H4 (cell line): ENCODE measurements around the gene SETD7. TPM values are rescaled to one million over a fixed set of nuclear protein-coding genes. Genes with fewer than 3 reads are reported as not detected.
"Not testable (repeated sequence)": the region's sequence is repeated elsewhere in the genome, so short reads cannot be mapped to it uniquely, and the experiment has no call there.

Experiments used
- DNase-seq: peaks from one replicate; pipeline ENCODE4 v3.0.0-alpha.2; 2015; ENCODE audit warnings: low spot score
- total RNA-seq: library from RNA; depleted of rRNA; stranded (reverse); fragments of >200 nt; shearing (Covaris generic); gene quantifications from 2 replicates; pipeline ENCODE4 v1.2.3, GENCODE V29; 2014

The SETD7 gene
- total RNA-seq, 1 experiment from 2014 or later = 40.0 TPM

DNA sequence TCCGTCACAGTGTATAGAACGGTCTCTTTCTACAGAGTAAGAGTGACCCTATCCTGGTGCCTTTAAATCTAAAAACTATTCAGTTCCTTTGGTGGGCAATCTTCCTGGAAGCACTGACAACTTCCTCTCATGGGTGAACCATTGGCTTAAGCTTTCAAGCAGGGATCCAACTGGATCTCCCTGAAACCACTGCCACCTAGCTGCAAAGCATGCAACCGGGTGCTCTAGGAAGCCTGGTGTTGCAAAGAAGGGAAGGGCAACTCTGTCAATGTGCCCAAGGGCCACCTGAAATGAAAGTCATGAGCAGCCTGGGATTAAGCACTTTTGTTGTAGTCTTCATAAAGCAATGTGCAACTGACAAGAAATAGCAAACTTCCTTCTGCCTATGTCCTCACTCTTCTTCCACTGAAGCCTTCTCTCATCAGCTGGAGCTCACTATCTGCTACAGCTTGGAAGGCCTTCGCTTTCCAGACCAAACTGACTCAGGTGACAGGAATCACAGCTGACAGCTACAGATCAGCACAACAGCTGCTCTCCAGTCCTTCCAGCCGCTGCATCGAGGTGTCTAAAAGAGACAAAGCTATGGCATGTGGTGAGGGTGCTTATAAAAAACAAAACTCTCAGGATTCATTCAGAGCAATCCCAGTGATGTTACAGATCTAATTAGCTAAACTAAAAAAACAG, 46.1 kb downstream of the SETD7 start:
- DNase-seq = no peak

DNA sequence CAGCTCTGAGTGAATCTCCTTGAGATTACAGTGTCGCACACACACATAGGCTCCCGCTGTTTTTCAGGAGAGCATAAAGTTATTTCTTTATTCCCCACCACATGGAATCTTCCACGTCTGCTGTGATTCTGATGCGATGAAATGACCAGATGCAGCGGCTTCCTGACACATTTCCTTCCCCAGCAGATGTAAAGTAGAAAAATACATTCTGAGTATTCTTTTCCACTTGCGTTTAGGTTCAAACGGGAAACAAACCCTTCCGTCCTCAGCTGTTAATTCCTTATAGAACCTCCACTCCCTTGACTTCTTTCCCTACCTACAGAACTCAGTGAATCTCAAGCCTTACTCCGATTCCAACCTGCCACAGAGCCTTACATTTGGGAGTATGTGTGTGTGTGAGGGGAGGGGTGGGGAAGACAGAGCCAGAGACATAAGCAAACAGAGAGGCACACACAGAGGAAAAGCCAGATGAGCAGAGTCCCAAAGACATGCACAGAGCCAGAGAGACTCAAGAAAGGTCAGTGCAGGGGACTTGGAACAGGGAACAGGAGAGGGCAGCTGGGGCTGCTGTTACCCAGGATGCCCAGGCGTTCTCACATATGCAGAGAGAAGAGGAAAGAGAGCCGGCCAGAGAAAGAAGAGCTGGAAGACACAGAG, 47.3 kb downstream of the SETD7 start:
- no peak for DNase-seq

DNA sequence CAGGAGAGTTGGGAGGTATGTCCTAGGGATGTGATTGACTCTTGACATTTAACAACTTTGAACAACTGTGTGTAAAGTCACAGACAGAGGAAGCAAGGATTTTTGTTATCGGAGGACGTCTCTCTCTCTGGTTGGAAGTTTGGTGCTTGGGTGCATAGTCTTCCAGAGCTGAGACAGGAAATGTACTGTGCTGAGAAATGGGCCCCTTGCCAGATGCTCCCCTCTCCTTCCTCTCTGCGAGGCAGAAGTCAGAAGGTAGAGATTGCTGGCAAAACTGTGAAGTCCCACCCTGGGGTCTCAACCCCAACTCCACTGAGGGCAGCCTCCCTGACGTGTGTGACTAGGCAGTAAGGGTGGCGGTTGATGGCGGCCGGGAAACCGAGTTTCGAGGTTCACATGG, 49.2 kb downstream of the SETD7 start:
- DNase-seq = no peak

DNA sequence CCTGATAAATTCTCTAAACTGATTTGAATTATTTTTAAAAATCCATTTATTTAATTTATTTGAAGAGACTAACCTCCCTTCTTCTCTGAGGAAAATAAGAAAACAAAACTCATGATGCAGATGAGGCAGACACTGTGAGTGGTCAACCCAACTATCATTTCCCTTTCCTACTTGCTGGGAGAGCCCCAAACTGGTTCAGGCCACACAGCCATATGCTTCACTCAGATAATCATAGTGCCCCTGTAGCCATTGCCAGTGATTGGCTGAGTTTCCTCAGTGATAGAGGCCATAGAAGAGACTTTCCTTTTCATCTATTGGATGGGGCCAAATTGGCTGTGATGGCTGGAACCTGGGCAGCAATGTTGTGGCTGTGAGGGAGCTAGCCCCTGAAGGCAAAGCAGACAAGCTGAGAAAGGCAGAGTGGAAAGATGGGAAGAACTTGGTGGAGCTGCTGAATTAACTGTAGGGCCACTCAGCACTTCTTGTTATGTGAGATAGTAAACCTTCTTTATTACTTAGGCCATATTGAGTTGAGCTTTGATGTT, 52.3 kb downstream of the SETD7 start:
- DNase-seq = no peak

DNA sequence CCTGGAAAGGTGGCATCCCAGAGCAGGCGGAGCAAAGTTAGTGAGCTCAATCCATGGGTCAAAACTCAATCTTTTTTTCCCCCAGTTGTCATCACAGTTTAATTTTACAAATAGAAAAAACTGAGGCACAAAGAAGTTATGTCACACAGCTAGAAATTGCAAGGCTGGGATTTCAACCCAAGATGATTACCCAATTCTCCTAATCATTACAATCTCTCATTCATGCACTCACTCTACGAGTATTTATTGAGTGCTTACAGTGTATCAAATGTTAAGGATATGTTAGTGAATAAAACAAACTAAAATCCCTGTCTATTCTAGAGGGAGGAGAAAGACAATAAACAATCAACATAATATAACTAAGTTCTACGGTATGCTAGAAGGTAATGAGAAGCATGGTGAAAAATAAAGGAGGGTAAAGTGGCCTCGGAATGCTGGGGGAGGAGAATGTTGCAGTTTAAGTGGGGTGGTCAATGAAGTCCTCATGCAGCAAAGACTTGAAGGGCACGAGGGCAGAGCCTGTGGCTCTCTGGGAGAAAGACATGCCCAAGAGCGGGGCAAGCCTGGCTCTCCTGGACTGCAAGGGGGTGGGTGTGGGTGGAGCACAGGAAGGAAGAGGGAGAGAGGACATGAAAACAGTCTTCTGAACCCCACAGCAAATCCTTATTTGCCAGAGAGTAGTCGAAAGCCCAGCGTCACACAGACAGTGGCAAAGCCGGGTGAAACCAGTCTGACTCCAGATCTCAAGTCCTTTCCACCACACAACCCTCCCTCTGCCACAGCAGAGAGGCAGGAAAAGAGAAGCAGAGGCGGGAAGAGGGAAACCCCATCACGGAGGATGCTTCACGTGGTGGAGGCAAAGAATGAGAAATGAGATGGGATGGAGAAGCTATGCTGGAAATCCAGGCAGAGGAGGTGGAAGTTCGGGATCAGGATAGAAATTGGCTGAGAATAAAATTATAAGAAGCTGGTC, 53.8 kb downstream of the SETD7 start:
- DNase-seq = no peak

DNA sequence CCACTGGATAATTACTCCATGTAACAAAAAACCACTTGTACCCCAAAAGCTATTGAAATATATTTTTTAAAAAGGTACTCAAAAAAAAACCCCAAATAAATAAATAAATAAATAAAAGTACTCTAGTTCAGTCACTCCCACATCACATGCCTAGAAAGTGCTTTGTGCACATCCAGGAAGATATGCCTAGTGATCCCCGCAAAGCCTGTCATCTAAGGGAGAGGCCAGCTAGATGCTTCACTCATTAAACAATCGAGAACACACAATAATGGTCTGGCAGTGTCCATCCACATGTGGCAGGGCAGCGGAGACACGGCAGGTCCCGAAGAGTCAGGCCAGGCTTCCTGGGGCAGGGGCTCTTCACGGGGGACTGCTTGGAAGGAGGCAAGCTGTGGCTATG, 54.5 kb downstream of the SETD7 start:
- no peak for DNase-seq

DNA sequence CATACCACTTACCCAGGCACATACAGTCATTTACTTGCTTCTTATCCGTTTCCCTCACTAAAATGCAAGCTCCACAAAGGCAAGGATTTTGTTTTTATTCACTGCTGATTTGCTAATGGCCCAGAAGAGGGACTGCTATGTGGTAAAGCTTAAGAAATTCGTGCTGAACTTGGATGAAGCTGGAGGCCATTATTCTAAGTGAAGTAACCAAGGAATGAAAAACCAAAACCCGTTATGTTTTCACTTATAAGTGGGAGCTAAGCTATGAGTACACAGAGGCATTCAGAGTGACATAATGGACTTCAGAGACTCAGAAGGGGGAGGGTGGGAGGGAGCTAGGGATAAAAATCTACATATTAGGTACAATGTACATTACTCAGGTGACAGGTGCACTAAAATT, 54.9 kb downstream of the SETD7 start:
- DNase-seq = no peak

DNA sequence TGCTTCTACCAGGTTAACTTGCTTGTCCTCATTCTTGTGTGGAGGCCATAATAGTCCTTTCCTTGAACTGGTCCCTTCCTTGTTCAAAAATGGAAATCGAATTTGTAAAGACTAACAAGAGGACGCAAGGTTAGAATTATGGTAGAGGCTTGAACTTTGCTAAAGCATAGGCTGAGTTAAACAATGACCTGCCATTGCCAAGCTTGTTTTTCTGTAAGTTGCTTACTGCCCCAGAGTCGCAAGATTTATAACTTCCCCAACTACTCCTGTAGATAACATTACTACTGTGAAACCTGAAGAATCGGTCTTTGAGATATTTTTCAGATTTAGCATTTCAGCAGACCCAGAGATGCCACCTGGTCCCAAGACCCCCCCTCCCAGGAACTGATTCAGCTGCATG, 56.8 kb downstream of the SETD7 start:
- no peak for DNase-seq

DNA sequence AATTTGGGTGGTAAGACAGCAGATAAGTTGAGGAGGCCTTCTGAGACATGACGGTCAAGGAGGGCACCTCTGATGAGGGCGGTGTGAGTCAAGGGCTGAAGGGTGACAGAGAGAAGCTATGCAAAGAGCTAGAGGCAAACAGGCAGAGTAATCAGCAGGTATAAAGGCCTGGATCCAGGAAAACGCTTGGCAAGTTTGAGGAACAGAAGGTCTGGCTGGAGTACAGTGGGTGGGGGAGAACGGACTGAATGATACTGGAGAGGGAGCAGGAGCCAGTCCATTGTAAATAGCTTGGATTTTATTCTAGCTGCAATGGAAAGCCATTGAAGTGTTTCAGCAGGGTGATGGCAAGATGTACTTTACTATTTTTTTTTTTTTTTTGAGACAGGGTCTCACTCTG, 62.8 kb downstream of the SETD7 start:
- no peak for DNase-seq

DNA sequence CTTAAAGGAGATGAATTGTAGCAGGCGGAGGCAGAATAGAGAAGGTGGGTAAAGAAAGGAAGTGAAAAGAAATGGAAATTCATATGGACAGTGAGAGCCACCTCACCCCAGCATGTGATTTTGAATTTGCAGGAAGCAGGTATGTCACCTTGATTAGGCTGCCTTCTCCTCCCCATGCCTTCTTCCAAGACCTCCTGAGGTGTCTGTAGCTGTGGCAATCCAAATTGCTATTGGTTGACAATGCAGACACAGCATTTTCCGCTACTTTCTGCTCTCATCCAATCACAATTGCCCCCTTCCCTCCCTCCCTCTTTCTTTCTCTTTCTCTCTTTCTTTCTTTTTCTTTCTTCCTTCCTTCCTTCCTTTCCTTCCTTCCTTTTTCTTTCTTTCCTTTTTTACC, 63.6 kb downstream of the SETD7 start:
- no peak for DNase-seq

DNA sequence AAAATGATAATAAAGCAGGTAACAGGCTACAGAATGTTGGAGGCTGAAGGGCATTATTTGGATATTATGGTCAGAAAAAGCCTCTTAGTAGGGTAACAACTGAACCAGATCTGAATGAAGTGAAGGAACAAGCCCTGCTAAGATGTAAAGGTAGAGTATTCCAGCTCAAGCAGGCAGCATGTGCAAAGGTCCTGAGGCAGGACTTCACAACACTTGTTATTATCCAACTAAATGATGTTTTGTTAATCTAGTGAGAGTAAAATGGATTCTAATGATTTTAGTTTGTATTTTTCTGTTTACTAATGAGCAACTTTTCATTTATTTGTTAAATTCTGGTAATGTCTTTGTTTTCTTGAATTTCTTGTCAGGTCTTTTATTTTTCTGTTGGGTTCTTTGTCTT, 66.4 kb downstream of the SETD7 start:
- no peak for DNase-seq

DNA sequence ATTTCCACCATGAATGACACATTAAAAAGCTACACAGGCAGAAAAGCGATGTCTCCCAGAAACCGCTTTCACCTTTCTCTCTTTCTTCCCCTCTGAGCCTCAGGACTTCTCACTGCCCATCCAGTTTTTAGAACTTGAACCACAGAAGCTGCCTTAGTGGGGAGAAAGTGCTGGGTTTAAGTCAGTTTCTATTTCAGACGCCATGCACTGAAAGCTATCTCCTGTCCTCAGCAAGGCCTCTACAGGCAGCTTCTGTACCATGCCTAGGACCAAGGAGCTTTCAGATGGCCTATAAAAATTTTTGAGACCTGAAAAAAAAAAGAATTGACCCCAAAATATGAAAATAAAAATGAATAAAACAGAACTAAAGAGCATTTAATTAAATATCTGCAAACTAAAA, 67.6 kb downstream of the SETD7 start:
- no peak for DNase-seq

DNA sequence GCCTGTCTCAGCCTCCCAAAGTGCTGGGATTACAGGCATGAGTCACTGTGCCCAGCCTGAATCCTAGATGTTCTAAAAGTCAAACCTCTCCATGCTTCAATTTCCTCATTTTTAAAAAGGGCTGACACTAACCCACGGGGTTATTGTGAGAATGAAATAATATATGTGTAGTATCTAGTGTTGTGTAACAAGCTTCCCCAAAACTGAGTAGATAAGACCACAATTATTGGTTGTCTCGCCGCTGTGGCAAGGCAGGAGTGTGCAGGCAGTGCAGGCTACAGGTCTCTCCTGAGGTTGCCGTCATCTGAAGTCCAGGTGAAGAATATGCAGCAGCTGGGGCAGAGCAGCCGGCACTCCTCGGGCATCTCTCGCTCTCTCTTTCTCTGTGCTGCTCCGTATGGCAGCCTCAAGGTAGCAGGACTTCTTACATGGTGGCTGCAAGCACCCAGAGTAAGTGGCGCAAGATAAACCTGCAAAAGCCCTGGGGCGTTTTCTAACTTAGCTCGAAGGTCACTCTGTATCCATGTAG, 71.2 kb downstream of the SETD7 start:
- no peak for DNase-seq

DNA sequence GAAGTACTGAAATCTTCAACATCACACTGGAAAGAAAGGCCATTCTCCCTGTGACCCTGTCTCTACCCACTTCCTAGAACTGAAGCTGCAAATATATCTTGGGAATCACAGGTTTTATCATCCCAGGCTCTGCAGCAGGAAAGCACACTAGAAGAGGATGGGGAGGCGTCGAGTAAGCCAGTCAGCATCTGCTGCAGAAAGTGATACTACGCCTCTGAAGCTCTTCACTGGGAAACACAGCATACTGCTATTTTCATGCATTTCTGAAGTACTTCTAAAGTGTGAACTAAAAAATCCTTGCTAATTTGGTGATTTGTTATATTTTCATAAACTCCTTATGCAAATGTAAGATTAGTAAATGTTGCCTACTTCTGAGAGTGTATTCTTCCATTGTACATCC, 73.0 kb downstream of the SETD7 start:
- no peak for DNase-seq

DNA sequence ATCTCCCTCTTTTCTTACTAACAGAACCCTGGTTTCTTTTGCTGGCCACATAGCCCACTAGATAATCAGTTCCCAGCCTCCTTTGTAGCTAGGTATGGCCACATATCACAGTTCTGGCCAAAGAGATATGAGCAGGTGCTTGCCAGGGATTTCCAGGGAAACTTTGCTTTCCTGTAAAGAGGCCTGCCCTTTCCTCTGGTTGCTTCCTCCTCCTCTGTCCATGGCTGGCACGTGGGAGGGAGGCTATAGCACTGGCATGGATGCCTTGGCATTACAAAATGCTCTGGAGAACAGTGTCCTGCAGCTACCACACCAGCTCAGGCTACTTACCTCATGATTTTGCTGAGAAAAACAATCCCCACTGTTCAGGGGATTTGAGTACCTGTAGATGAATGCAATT, 74.6 kb downstream of the SETD7 start:
- DNase-seq = no peak

DNA sequence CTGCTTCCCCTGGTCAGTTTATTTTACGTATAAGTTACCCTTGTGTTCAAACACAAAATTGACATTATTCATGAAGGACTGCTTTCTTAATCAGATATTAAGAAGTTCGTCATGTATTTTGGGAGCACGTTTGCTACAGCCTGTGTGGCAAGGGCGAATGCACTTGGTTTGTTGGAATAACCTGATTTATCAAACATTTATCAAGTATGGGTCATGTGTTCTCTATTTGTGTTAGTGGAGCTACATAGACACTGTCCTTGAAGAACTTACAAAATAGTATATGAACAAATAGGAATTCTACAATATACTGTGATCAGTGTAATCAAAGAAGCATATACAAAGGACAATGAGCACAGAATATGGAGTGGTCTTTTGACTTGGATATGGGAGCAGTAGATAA, 79.7 kb downstream of the SETD7 start:
- DNase-seq = no peak

DNA sequence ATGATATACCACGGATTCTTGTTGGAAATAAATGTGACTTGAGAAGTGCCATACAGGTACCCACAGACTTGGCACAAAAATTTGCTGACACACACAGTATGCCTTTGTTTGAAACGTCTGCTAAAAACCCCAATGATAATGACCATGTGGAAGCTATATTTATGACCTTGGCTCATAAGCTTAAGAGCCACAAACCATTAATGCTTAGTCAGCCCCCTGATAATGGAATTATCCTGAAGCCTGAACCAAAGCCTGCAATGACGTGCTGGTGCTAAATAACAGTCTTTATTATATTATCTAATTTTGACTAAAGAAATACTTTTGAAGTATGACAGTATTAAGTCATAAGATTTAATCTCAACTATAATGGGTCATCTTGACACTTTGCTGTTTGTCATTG, 83.2 kb downstream of the SETD7 start:
- DNase-seq = no peak

DNA sequence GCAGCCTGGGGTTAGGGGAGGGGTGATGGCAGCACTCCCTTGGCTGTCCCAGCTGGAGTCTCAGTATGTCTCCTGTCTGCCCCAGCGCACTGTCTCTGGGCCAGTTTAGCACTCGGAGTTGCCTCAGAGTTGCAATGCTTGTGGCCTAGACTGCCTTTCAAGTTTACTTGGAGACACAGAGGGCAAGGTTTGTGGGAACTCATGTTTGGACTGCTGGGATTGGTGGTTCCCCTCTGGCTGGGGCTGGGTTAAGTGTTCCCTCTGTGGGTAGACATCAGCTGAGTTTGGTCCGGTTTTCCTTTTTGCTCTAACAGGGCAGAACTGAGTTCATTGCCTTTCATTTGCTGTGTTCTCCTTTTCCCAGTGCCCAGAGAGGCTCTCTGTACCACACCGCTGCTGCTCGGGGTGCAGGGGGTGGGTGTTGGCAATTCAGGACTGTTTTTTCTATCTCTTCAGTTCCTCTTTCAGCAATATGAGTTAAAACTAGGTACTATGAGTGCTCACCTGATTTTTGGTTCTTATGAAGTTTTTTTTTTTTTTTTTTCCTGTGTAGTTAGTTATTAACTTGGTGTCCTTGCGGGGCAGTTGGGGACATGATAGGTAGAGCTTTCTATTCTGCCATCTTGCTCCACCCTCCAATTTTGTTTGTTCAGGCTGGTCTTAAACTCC, 84.9 kb downstream of the SETD7 start:
- no peak for DNase-seq

DNA sequence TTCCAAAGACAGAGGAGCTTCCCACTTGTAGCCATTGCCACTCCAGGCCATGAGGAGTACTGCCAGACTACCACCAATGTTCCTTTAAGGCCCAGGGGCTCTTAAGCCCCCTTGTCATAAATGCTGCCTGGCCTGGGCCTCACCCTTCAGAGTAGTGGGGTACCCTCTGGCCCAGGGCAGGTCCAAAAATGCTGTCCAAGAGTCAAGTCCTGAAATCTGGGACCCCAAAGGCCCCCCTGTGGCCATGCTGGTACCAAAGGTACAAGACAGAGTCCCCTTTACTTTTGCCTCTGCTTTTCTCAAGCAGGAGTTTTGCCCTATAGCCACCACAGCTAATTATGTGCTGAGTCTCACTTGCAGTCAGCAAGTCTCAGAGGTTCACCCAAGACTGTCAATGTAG, 85.7 kb downstream of the SETD7 start:
- no peak for DNase-seq

DNA sequence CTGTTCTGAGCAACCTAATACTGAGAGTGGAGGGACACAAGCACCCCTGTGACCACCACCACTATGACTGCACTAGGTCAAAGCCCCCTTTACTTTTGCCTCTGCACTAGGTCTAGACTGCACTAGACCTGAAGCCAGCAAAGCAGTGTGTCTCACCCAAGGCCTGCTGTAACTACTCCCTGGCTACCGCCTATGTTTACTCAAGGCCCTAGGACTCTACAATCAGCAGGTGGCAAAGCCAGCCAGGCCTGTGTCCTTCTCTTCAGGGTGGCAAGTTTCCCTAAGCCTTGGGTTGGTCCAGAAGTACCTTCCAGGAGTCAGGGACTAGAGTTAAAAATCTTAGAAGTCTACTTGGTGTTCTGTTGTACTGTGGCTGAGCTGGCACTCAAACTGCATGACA, 86.2 kb downstream of the SETD7 start:
- DNase-seq = no peak

DNA sequence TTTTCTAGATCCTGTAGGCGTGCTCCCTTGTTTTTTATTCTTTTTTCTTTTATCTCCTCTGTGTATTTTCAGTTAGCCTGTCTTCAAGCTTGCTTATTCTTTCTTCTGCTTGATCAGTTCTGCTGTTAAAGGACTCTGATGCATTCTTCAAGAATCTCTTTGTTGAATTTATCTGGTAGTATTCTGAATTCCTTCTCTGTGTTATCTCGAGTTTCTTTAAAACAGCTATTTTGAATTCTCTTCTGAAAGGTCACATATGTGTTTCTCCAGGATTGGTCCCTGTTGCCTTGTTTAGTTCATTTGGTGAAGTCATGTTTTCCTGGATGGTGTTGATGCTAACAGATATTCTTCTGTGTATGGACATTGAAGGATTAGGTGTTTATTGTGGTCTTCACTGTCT, 86.8 kb downstream of the SETD7 start:
- no peak for DNase-seq

DNA sequence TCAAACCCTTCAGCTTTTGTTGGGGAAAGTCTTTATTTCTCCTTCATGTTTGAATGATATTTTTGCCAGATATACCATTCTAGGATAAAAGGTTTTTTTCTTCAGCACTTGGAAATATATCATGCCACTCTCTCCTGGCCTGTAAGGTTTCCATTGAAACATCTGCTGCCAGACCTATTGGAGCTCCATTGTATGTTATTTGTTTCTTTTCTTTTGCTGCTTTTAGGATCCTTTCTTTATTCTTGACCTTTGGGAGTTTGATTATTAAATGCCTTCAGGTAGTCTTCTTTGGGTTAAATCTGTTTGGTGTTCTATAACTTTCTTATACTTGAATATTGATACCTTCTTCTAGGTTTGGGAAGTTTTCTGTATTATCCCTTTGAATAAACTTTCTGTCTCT, 87.3 kb downstream of the SETD7 start:
- not testable (repeated sequence) for DNase-seq
